VCaP (cell line): ENCODE data around the gene SLC1A2.
A peak's percentile ranks its signal among the peaks of the same experiment; 100 is the strongest.

ENCODE experiments used
- H3K27ac ChIP-seq: fragments of 450-650 bp; 2 replicates; pipeline ENCODE4 v1.5.1; 2017
- TF ChIP-seq, protein P1 (sequence below): fragments of 450-650 bp; conservative IDR thresholded peaks from 2 replicates; pipeline ENCODE4 v1.5.1; 2017; ENCODE audit warnings: mild to moderate bottlenecking, moderate library complexity

The SLC1A2 gene

DNA sequence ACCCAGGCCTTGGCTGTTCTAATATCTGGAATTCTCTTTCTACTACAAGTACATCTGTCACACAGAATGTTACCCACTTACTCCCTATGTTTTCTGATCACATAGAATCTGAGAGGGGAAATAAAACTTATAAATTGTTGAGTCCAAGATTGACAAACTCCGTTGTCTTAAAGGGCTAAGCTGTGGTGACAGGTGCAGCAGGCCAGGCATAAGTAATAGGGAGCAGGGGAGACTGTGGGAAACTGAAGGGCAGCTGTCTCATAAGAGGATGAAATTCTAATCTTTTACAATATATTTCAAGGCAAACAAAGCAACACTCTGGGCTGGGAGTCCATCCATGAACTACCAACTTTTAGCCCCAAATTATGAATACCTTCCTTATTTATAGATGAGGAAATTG, 133.9 kb downstream of the SLC1A2 start:
- H3K27ac ChIP-seq = no peak overlapping the region
- TF ChIP-seq, protein P1, sequence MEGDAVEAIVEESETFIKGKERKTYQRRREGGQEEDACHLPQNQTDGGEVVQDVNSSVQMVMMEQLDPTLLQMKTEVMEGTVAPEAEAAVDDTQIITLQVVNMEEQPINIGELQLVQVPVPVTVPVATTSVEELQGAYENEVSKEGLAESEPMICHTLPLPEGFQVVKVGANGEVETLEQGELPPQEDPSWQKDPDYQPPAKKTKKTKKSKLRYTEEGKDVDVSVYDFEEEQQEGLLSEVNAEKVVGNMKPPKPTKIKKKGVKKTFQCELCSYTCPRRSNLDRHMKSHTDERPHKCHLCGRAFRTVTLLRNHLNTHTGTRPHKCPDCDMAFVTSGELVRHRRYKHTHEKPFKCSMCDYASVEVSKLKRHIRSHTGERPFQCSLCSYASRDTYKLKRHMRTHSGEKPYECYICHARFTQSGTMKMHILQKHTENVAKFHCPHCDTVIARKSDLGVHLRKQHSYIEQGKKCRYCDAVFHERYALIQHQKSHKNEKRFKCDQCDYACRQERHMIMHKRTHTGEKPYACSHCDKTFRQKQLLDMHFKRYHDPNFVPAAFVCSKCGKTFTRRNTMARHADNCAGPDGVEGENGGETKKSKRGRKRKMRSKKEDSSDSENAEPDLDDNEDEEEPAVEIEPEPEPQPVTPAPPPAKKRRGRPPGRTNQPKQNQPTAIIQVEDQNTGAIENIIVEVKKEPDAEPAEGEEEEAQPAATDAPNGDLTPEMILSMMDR = no peak

GRCh38 chr11:35282221-35282882, 137.0 kb downstream of the SLC1A2 start:
- H3K27ac ChIP-seq = no peak overlapping the region
- TF ChIP-seq, protein P1 = no peak

DNA sequence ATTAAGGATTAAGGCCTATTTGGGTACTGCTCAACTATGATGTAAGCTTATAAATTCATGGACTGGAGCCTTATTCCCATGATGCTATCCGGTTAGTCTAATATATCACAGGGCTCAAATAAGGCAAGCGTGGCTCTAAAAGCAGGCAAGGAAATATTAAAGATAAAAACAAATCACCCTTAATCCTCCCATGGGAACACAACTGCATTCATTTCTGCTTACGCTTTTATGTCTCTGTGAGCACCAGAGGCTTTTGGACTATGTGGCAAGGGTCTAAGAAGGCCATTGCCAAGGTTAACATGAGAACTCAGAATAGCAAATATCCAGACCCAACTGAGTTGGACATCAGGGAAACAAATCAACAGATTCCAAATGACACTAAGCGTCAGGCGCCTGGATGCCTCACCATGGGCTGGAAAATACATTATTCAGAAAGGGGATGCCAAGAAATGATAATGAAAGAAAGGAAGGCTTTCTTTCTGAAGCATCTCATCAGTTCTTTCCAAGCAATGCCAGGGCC, 138.1 kb downstream of the SLC1A2 start:
- TF ChIP-seq, protein P1 = no peak
- H3K27ac ChIP-seq = no peak overlapping the region

GRCh38 chr11:35280727-35281126, 138.6 kb downstream of the SLC1A2 start:
- no peak overlapping the region for H3K27ac ChIP-seq
- TF ChIP-seq, protein P1 = no peak

DNA sequence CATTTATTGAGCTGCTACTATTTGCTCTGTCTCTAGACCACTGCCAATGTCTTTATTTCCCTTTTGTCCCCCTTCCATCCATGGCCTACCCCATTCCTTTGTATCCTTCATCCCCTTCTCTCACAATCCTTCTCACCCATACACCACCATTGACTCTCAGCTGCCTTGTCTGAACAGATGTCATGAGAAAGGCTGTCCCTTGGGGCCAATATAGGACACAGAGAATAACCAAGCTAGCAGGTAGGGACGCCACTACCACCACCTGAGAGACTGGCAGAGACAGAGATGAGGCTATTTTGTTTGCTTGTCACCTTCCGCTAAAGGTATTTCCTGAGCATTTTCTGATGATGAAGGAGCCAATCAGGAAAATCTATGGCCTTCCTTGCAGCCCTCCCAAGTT, 141.5 kb downstream of the SLC1A2 start:
- H3K27ac ChIP-seq = no peak overlapping the region
- TF ChIP-seq, protein P1 = no peak

GRCh38 chr11:35276396-35277145, 142.8 kb downstream of the SLC1A2 start:
- H3K27ac ChIP-seq = peak overlapping the region; percentile 77
- TF ChIP-seq, protein P1 = no peak

DNA sequence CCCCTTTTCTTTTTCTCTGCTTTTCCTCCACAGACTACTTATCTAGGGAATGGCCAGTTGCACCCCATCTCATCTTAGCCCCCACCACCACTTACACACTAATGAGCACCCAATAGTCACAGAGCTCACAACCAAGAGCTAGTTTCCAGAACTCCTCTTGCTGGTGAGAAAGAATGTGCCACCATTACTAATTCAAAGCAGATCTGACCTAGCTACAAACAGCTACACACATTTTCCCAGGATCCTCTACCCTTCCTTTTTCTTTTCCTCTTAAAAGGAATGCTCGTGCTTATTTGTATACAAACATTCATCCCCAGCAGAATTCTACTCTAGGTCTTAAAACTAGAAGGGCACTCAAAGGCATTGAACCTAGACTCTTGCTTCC, 143.6 kb downstream of the SLC1A2 start:
- peak overlapping the region; percentile 77 for H3K27ac ChIP-seq
- TF ChIP-seq, protein P1 = no peak
